Immature natural killer cell (primary cell): ENCODE data around the gene MRM3. TPM values are rescaled to one million over a fixed set of nuclear protein-coding genes. Genes with fewer than 3 reads are reported as not detected.

Source experiments
- DNase-seq, 3 donors: peaks; one replicate each; pipeline ENCODE4 v3.0.0; 2022; ENCODE audit warnings: mixed read lengths in 1 of 3
- H3K27ac Mint-ChIP-seq, 6 donors: one replicate each; pipeline ENCODE4 v1.8.0; 2020; ENCODE audit warnings: mixed read lengths in 6 of 6, mild to moderate bottlenecking in 5 of 6, inconsistent platforms in 4 of 6, moderate library complexity in 3 of 6
- H3K27me3 Mint-ChIP-seq, 3 donors: one replicate each; pipeline ENCODE4 v1.8.0; 2020 to 2021; ENCODE audit warnings: low read depth in 3 of 3, mild to moderate bottlenecking in 3 of 3, mixed read lengths in 3 of 3, moderate library complexity in 3 of 3, inconsistent platforms in 1 of 3
- H3K36me3 Mint-ChIP-seq, 3 donors: one replicate each; pipeline ENCODE4 v1.8.0; 2020; ENCODE audit warnings: mixed read lengths in 3 of 3, inconsistent platforms in 2 of 3, mild to moderate bottlenecking in 2 of 3
- H3K4me1 Mint-ChIP-seq, 2 donors: one replicate each; pipeline ENCODE4 v1.8.0; 2020; ENCODE audit warnings: inconsistent platforms in 2 of 2, mild to moderate bottlenecking in 2 of 2, mixed read lengths in 2 of 2, moderate library complexity in 1 of 2
- H3K4me3 Mint-ChIP-seq, 5 donors: one replicate each; pipeline ENCODE4 v1.8.0; 2020; ENCODE audit warnings: mild to moderate bottlenecking in 5 of 5, mixed read lengths in 5 of 5, inconsistent platforms in 3 of 5, moderate library complexity in 3 of 5
- H3K9me3 Mint-ChIP-seq, 6 donors: one replicate each; pipeline ENCODE4 v1.8.0; 2020; ENCODE audit warnings: mild to moderate bottlenecking in 6 of 6, mixed read lengths in 6 of 6, inconsistent platforms in 4 of 6, moderate library complexity in 3 of 6
- polyA plus RNA-seq, 3 donors: library from polyadenylated mRNA; unstranded; fragments of 300-500 nt; fragmentation: Illumina TruSeq; gene quantifications; one replicate each; pipeline ENCODE4 v1.2.3, GENCODE V29; 2021

Gene MRM3
- 10 to 100 TPM; 26.1 to 40.6 (median 27.5) TPM for polyA plus RNA-seq

GRCh38 chr17:781805-782731 lies at the start of gene MRM3, which contains the start of gene GLOD4:
Gene MRM3, plus strand, starts transcription at chr17:782353. Its CDS starts 26 bp downstream, at chr17:782379.
Gene GLOD4, minus strand, starts transcription at chr17:782280. Its CDS starts 25 bp downstream, at chr17:782255.
- DNase-seq = peak; percentile 94 to 95 (median 94)
- H3K9me3 Mint-ChIP-seq = no peaks in the 10 kb centered on the region
- H3K27me3 Mint-ChIP-seq = peaks cover 7 to 14% (median 9%) of the 10 kb centered on the region in 3 donors
- peak within 1 kb of the TSS; percentile 91 to 98 (median 96) for H3K27ac Mint-ChIP-seq
- peaks cover 8 to 10% (median 8%) of the 10 kb centered on the region in 3 donors for H3K36me3 Mint-ChIP-seq
- peak within 1 kb of the TSS; percentile 96 to 98 (median 97) for H3K4me3 Mint-ChIP-seq
- peaks cover 31 to 50% of the 10 kb centered on the region in 2 donors for H3K4me1 Mint-ChIP-seq

- peak overlapping the region in 2 of 6 donors; percentile 11 to 16 for H3K27ac Mint-ChIP-seq
- H3K9me3 Mint-ChIP-seq = no peaks in the 10 kb centered on the region
- peaks cover 17% of the 10 kb centered on the region in 2 donors for H3K4me1 Mint-ChIP-seq
- DNase-seq = no peak
- H3K4me3 Mint-ChIP-seq = peak overlapping the region; percentile 75 to 82 (median 77)
- H3K36me3 Mint-ChIP-seq = no peaks in the 10 kb centered on the region
- H3K27me3 Mint-ChIP-seq = peaks cover 0 to 5% (median 2%) of the 10 kb centered on the region in 3 donors
Measured at GRCh38 chr17:732902-733720, 49.0 kb upstream of the MRM3 start.

GRCh38 chr17:733743-734142 lies 48.4 kb upstream of the MRM3 start:
- H3K9me3 Mint-ChIP-seq = no peaks in the 10 kb centered on the region
- peak overlapping the region in 1 of 6 donors; percentile 16 for H3K27ac Mint-ChIP-seq
- H3K27me3 Mint-ChIP-seq = peaks cover 0 to 5% (median 2%) of the 10 kb centered on the region in 3 donors
- no peaks in the 10 kb centered on the region for H3K36me3 Mint-ChIP-seq
- peaks cover 17% of the 10 kb centered on the region in 2 donors for H3K4me1 Mint-ChIP-seq
- no peak for DNase-seq
- H3K4me3 Mint-ChIP-seq = peak overlapping the region; percentile 75 to 82 (median 77)

GRCh38 chr17:737561-738113 lies 44.5 kb upstream of the MRM3 start:
- H3K4me1 Mint-ChIP-seq = peaks cover 12 to 13% of the 10 kb centered on the region in 2 donors
- H3K27me3 Mint-ChIP-seq = peaks cover 0 to 3% (median 1%) of the 10 kb centered on the region in 3 donors
- H3K27ac Mint-ChIP-seq = no peak overlapping the region
- no peak for DNase-seq
- peaks cover 0 to 7% (median 0%) of the 10 kb centered on the region in 3 donors for H3K36me3 Mint-ChIP-seq
- no peak overlapping the region for H3K4me3 Mint-ChIP-seq
- H3K9me3 Mint-ChIP-seq = no peaks in the 10 kb centered on the region

GRCh38 chr17:740240-741017 lies 41.7 kb upstream of the MRM3 start:
- Mint-ChIP-seq H3K27me3 (peaks cover 0 to 2% (median 1%) of the 10 kb centered on the region in 3 donors), H3K4me3 (no peak overlapping the region), H3K4me1 (no peaks in the 10 kb centered on the region), H3K27ac (peak overlapping the region in 4 of 6 donors; percentile 21 to 52 (median 43)), H3K36me3 (peaks cover 7 to 17% (median 8%) of the 10 kb centered on the region in 3 donors), H3K9me3 (no peaks in the 10 kb centered on the region)
- no peak for DNase-seq

- Mint-ChIP-seq H3K4me1 (no peaks in the 10 kb centered on the region), H3K27me3 (peaks cover 0 to 2% (median 1%) of the 10 kb centered on the region in 3 donors), H3K36me3 (peaks cover 7 to 17% (median 8%) of the 10 kb centered on the region in 3 donors), H3K4me3 (no peak overlapping the region), H3K27ac (peak overlapping the region in 1 of 6 donors; percentile 9), H3K9me3 (no peaks in the 10 kb centered on the region)
- no peak for DNase-seq
Measured at GRCh38 chr17:742147-742793, 39.9 kb upstream of the MRM3 start.

GRCh38 chr17:743139-743538 lies 39.0 kb upstream of the MRM3 start:
- Mint-ChIP-seq H3K4me1 (no peaks in the 10 kb centered on the region), H3K9me3 (no peaks in the 10 kb centered on the region), H3K27me3 (peaks cover 0 to 2% (median 1%) of the 10 kb centered on the region in 3 donors), H3K36me3 (peaks cover 7 to 17% (median 10%) of the 10 kb centered on the region in 3 donors), H3K27ac (peak overlapping the region in 1 of 6 donors; percentile 13), H3K4me3 (no peak overlapping the region)
- no peak for DNase-seq

- Mint-ChIP-seq H3K27me3 (peaks cover 0 to 2% (median 1%) of the 10 kb centered on the region in 3 donors), H3K36me3 (peaks cover 7 to 17% (median 12%) of the 10 kb centered on the region in 3 donors), H3K4me3 (no peak overlapping the region), H3K27ac (no peak overlapping the region), H3K4me1 (peaks cover 7 to 10% of the 10 kb centered on the region in 2 donors), H3K9me3 (no peaks in the 10 kb centered on the region)
- no peak for DNase-seq
Measured at GRCh38 chr17:744937-745336, 37.2 kb upstream of the MRM3 start.

- Mint-ChIP-seq H3K4me3 (no peak overlapping the region), H3K27ac (no peak overlapping the region), H3K36me3 (peaks cover 7 to 17% (median 12%) of the 10 kb centered on the region in 3 donors), H3K27me3 (no peaks in the 10 kb centered on the region), H3K9me3 (no peaks in the 10 kb centered on the region), H3K4me1 (peaks cover 12 to 15% of the 10 kb centered on the region in 2 donors)
- no peak for DNase-seq
Measured at GRCh38 chr17:745406-745805, 36.7 kb upstream of the MRM3 start.

GRCh38 chr17:746181-746580 lies 36.0 kb upstream of the MRM3 start:
- Mint-ChIP-seq H3K36me3 (peaks cover 7 to 15% (median 12%) of the 10 kb centered on the region in 3 donors), H3K4me3 (no peak overlapping the region), H3K4me1 (peaks cover 20% of the 10 kb centered on the region in 2 donors), H3K27ac (no peak overlapping the region), H3K9me3 (no peaks in the 10 kb centered on the region), H3K27me3 (no peaks in the 10 kb centered on the region)
- no peak for DNase-seq

- no peak for DNase-seq
- Mint-ChIP-seq H3K4me1 (peaks cover 25 to 26% of the 10 kb centered on the region in 2 donors), H3K36me3 (peaks cover 7 to 12% (median 10%) of the 10 kb centered on the region in 3 donors), H3K27me3 (peaks cover 0 to 5% (median 0%) of the 10 kb centered on the region in 3 donors), H3K4me3 (no peak overlapping the region), H3K9me3 (no peaks in the 10 kb centered on the region), H3K27ac (no peak overlapping the region)
Measured at GRCh38 chr17:746783-747629, 35.1 kb upstream of the MRM3 start.
